ENCODE results near the gene RAVER1.

Gene RAVER1

GRCh38 chr19:10333758-10334587, 644 bp upstream of the RAVER1 start:
- TF ChIP-seq REST (IDR thresholded peaks at IDR 0.05; ENCODE audit: insufficient read depth in 1 of 2, low read depth in 2 of 2, low read length in 2 of 2) = no peak
- no peak; the same call in 1 of the 2 replicates for TF ChIP-seq SIN3A (IDR thresholded peaks at IDR 0.05; ENCODE audit: borderline replicate concordance, insufficient read depth, low read length)
- TF ChIP-seq FOXP2 (optimal IDR thresholded peaks at IDR 0.05; ENCODE audit: borderline replicate concordance, extremely low read depth, extremely low read length, insufficient read depth) = no peak
- no peak for TF ChIP-seq TAF1 (IDR thresholded peaks at IDR 0.05; ENCODE audit: borderline replicate concordance, insufficient read depth, low read length)
- TF ChIP-seq POLR2AphosphoS5 (IDR thresholded peaks at IDR 0.05; ENCODE audit: low read depth, low read length) = no peak

GRCh38 chr19:10332158-10332964, 968 bp downstream of the RAVER1 start:
- TF ChIP-seq TAF1 (IDR thresholded peaks at IDR 0.05; ENCODE audit: borderline replicate concordance, insufficient read depth, low read length) = peak; percentile 31; the same call in 1 of the 2 replicates
- no peak; a peak in 1 of 4 replicates for TF ChIP-seq REST (IDR thresholded peaks at IDR 0.05; ENCODE audit: insufficient read depth in 1 of 2, low read depth in 2 of 2, low read length in 2 of 2)
- TF ChIP-seq SIN3A (IDR thresholded peaks at IDR 0.05; ENCODE audit: borderline replicate concordance, insufficient read depth, low read length) = peak; percentile 69; the same call in 1 of the 2 replicates

- TF ChIP-seq TAF1 (IDR thresholded peaks at IDR 0.05; ENCODE audit: borderline replicate concordance, insufficient read depth, low read length) = no peak
- no peak for TF ChIP-seq POLR2AphosphoS5 (IDR thresholded peaks at IDR 0.05; ENCODE audit: low read depth, low read length)
- TF ChIP-seq FOXP2 (optimal IDR thresholded peaks at IDR 0.05; ENCODE audit: borderline replicate concordance, extremely low read depth, extremely low read length, insufficient read depth) = no peak
- no peak for TF ChIP-seq REST (IDR thresholded peaks at IDR 0.05; ENCODE audit: insufficient read depth in 1 of 2, low read depth in 2 of 2, low read length in 2 of 2)
- TF ChIP-seq SIN3A (IDR thresholded peaks at IDR 0.05; ENCODE audit: borderline replicate concordance, insufficient read depth, low read length) = no peak
Measured at GRCh38 chr19:10329555-10329954, 3.8 kb downstream of the RAVER1 start.

- no peak for TF ChIP-seq POLR2AphosphoS5 (IDR thresholded peaks at IDR 0.05; ENCODE audit: low read depth, low read length)
- no peak for TF ChIP-seq SIN3A (IDR thresholded peaks at IDR 0.05; ENCODE audit: borderline replicate concordance, insufficient read depth, low read length)
- no peak for TF ChIP-seq TAF1 (IDR thresholded peaks at IDR 0.05; ENCODE audit: borderline replicate concordance, insufficient read depth, low read length)
- no peak for TF ChIP-seq FOXP2 (optimal IDR thresholded peaks at IDR 0.05; ENCODE audit: borderline replicate concordance, extremely low read depth, extremely low read length, insufficient read depth)
- no peak for TF ChIP-seq REST (IDR thresholded peaks at IDR 0.05; ENCODE audit: insufficient read depth in 1 of 2, low read depth in 2 of 2, low read length in 2 of 2)
Measured at GRCh38 chr19:10328558-10329429, 4.5 kb downstream of the RAVER1 start.
